Tongue (tissue), 2 donors: ENCODE measurements around the gene ATRIP. TPM values are rescaled to one million over a fixed set of nuclear protein-coding genes. Genes with fewer than 3 reads are reported as not detected.
"Not testable (repeated sequence)": the region's sequence is repeated elsewhere in the genome, so short reads cannot be mapped to it uniquely, and the experiment has no call there.

Source experiments
- DNase-seq: peaks from one replicate; pipeline ENCODE4 v3.0.0-alpha.2; 2015
- total RNA-seq: library from RNA; depleted of rRNA; stranded (reverse); fragments of >200 nt; gene quantifications from one replicate; pipeline ENCODE4 v1.2.3, GENCODE V29; 2014

ATRIP gene
- total RNA-seq, 1 donor from 2014 or later: 8.7 TPM

GRCh38 chr3:48436855-48437254 lies 9.7 kb upstream of the ATRIP start:
- DNase-seq: no peak

GRCh38 chr3:48437812-48438211 lies 8.7 kb upstream of the ATRIP start:
- DNase-seq: no peak

- DNase-seq: peak; percentile 99
Observed at GRCh38 chr3:48439820-48440589, 6.5 kb upstream of the ATRIP start, which contains the start of the genes CCDC51 and TMA7. Gene CCDC51, minus strand, starts transcription at chr3:48440119. Its CDS starts 4,991 bp downstream, at chr3:48435128. Gene TMA7, plus strand, starts transcription at chr3:48440257. Its CDS starts 40 bp downstream, at chr3:48440297.

DNA sequence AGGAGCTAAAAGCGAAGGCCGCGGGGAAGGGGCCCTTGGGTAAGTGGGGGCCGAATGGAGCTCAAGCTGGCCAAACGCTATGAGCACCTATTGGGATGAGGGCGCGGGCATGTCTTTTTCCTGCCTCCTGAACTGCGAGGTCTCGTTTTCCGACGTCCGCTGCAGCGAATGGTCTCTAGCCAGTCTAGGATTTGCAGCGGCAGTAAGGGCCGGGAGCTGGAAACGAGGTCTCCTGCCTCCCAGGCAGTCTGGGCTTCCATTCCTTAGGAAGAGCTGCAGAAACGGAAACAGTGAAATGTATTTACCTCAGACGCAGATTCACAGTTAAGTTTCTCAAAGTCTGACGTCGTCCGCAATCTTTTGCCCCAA lies 6.0 kb upstream of the ATRIP start:
- DNase-seq: no peak

DNA sequence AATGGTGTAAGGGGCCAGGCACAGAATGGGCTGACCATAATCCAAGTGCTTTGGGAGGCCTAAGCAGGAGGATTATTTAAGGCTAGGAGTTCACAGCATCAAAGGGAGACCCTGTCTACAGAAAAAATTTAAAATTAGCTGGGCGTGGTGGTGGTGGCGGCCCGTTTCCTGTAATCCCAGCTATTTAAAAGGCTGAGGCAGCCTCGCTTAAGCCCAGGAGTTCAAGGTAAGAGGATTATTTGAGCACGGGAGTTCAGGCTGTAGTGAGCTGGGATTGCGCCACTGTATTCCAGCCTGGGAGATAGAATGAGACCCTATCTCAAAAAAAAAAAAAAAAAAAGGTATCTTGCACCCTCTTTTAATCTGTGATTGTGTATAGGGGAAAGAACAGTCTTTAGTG lies 4.6 kb upstream of the ATRIP start:
- no peak for DNase-seq

- DNase-seq: no peak
Observed at GRCh38 chr3:48445277-48445882, 1.2 kb upstream of the ATRIP start.

DNA sequence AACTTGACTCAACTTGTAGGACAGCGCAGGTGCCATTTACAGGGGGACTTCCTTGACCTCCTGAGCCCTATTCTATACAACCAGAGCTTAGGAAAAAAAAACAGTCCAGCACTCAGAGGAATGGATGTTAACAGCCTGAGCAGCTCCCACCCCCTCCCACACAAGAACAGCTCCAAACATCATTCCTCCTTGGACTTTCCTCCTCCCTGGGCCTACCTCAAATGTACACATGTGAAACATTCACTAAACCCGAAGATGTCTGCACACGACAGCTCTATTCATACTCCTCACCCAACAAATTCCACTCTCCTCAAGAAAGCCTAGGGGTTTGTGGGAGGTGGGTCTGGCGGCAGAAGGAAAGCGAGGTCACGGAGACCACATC lies 503 bp upstream of the ATRIP start:
- DNase-seq: no peak

DNA sequence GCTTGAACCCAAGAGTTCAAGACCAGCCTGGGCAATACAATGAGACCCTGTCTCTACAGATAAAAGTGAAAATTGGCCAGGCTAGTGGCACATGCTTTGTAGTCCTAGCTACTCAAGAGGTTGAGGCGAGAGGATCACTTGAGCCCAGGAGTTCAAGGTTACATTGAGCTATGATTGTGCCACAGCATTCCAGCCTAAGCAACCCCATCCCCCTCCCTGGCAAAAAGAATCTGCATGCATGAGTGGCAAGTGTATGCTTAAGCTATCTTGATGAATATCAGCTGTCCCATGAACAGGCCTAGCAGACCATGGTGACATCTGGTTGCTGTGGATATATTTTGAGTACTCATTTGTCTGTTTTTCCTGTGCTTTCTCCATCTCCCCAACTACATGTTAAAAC lies 4.7 kb downstream of the ATRIP start:
- DNase-seq: no peak

DNA sequence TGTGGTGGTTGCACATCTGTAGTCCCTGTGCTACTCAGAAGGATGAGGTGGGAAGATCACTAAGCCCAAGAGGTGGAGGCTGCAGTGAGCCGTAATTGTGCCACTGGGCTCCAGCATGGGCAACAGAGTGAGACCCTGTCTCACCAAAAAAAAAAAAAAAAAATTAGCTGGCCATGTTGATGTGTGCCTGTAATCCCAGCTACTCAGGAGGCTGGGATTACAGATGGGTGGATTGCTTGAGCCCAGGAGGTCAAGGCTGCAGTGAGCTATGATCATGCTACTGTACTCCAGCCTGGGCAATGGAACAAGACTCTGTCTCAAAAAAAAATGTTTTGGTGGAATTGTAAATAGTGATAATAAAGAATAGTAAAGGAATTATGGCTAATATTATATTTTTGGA lies 9.9 kb downstream of the ATRIP start:
- DNase-seq: no peak

GRCh38 chr3:48459331-48459730 lies 12.8 kb downstream of the ATRIP start:
- no peak for DNase-seq

DNA sequence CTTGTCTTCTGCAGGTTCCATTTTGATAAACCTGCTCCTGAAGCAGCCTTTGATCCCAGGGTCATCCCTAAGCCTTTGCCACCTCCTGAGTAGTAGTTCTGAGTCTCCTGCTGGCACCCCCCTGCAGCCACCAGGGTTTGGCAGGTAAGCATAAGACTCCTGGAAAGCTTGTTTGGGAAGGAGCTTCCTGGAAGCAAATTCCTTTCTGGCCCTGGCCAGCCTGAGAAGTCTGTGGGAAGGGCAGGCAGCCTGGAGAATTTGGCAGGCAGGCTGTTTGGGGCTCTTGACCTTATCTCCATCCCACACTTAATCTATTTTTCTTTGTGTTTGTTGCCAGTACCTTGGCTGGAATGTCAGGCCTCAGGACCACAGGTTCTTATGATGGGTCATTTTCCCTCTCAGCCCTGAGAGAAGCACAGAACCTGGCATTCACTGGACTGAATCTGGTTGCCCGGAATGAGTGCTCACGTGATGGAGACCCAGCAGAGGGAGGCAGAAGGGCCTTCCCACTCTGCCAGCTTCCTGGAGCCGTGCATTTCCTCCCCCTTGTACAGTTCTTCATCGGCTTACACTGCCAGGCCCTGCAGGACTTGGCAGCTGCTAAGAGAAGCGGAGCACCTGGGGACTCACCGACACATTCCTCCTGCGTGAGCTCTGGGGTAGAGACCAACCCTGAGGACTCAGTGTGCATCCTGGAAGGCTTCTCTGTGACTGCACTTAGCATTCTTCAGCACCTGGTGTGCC lies 13.4 kb downstream of the ATRIP start:
- no peak for DNase-seq

- no peak for DNase-seq
Observed at GRCh38 chr3:48460517-48460902, 14.0 kb downstream of the ATRIP start.

DNA sequence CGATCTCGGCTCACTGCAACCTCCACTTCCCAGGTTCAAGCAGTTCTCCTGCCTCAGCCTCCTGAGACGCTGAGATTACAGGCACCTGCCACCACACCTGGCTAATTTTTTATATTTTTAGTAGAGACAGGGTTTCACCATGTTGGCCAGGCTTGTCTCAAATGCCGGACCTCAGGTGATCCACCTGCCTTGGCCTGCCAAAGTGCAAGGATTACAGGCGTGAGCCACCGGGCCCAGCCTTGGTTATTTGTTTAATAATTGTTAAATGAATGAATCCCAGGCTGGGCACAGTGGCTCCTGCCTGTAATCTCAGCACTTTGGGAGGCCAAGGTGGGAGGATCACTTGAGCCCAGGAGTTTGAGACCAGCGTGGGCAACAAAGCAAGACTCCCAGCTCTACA lies 15.2 kb downstream of the ATRIP start:
- not testable (repeated sequence) for DNase-seq

DNA sequence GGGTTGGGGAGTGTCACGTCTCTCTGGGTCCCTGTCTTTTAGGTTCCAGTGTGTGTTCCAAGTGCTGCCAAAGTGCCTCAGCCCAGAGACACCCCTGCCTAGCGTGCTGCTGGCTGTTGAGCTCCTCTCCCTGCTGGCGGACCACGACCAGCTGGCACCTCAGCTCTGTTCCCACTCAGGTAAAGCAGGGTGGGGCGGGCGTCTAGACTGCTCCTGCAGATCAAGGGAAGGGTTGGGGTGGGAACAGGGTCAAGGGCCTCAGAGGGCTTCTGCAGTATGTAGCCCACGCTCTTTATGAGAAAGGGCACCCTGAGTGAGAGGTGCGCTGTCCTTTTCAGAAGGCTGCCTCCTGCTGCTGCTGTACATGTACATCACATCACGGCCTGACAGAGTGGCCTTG lies 17.2 kb downstream of the ATRIP start:
- no peak for DNase-seq

- DNase-seq: no peak
Observed at GRCh38 chr3:48464713-48465221, 18.2 kb downstream of the ATRIP start.

DNA sequence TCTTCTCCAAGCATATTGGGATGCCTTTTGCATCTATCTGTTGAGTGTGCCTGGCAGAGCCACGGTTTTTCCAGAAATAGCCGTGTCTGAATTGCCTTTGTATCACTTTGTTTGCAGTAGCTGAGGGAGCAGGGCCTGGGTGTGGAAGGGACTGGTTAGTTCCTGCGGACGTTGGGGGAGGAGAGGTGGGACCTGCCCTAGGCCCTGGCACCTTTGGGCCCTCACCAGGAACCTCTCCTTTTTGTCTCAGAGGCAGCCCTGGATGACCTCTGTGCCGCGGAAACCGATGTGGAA lies 18.6 kb downstream of the ATRIP start:
- no peak for DNase-seq

DNA sequence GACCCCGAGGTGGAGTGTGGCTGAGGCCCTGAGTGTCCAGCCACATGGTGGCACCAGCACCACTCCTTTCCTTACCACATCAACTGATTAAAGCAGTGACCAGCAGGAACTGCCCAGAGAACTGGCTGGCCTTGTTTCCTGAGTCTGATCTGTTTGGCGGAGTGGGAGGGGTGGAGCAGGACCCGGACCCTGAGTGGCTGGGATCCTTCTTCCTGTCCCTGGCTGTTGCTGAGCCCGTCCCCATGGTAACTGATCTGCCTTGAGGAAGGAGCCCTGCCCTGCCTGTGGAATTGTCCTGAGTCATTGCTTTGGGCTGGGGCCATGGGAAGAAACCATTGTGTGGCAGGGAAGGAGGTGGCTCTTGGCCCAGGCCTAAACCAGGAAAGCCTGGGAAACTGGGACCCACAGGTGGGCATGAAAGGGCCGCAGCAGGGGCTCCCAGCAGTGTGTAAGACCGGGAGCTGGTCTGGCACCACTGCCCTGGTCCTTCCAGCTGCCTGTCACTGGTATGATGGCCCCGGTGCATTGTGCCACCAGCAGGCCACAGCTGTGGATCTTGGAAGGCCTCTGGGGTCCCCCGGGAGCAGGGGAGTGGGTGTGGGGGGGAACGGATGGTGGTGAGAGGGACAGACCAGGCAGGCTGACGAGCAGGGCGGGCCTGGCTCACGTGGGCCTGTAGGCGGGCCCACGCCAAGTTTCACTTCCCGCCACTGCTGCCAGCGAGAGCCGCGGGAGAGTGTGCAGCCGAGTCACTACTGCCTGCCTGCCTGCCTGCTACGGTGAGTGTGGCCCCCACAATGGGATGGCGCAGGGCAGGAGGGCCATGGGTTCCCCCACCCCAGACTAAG lies 19.2 kb downstream of the ATRIP start:
- peak; percentile 99 for DNase-seq

GRCh38 chr3:48466386-48467109 lies 20.0 kb downstream of the ATRIP start:
- DNase-seq: no peak

DNA sequence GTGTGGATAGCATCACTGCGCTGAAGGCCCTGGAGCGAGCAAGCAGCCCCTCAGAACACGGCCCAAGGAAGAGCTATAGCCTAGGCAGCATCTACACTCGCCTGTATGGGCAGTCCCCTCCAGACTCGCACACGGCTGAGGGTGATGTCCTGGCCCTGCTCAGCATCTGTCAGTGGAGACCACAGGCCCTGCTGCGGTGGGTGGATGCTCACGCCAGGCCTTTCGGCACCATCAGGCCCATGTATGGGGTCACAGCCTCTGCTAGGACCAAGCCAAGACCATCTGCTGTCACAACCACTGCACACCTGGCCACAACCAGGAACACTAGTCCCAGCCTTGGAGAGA lies 20.5 kb downstream of the ATRIP start:
- no peak for DNase-seq

- DNase-seq: no peak
Observed at GRCh38 chr3:48467473-48468267, 21.1 kb downstream of the ATRIP start.

DNA sequence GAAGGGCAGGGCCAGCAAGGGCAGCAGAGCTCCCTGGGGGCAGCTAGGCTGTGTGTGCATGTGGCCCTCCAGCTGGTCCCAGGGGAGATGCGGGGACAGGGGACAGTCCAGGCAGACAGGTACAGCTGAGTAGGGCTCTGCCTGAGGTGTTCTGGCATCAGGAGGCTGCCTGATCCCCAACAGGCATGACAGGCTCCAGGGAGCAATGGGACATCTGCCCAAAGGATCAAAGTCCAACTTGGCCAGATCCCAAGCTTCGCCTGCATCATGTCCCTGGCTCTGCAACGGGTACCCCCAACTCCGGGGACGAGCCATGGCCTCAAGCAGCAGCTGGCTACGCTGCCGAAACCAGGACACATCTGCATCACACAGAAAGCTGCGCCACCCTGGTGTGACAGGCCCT lies 21.8 kb downstream of the ATRIP start:
- no peak for DNase-seq
